Measurements from ENCODE around the gene NGEF.

GRCh38 chr2:232876161-232876977, 136.7 kb downstream of the NGEF start:
- no peak for TF ChIP-seq POLR2A (IDR thresholded peaks at IDR 0.05)
- no peak for TF ChIP-seq CTCF (IDR thresholded peaks at IDR 0.05)

All from uterus (tissue), 2 donors.